Prostate gland (tissue), 2 donors: ENCODE data around the gene TP63. TPM values are rescaled to one million over a fixed set of nuclear protein-coding genes. Genes with fewer than 3 reads are reported as not detected.

Experiments
- DNase-seq: peaks from one replicate; pipeline ENCODE4 v3.0.0-alpha.2; 2019; ENCODE audit warnings: low spot score
- H3K27ac ChIP-seq, 2 donors: fragments of 200-600 bp; sonication (generic); 2 replicates each; pipeline ENCODE4 v1.5.1; 2017 to 2019
- H3K27me3 ChIP-seq: fragments of 200-600 bp; sonication (generic); replicated peaks from 2 replicates; pipeline ENCODE4 v1.5.1; 2019; ENCODE audit not compliant: insufficient read depth
- H3K36me3 ChIP-seq, 2 donors: fragments of 200-600 bp; sonication (generic); 1 replicate in 1 of 2; 2 replicates in 1 of 2; pipeline versions ENCODE4 v1.5.1 to v1.8.1; 2017 to 2019
- H3K4me1 ChIP-seq: fragments of 200-600 bp; sonication (generic); replicated peaks from 2 replicates; pipeline ENCODE4 v1.5.1; 2019
- H3K4me3 ChIP-seq, 2 donors: fragments of 200-600 bp; sonication (generic); 2 replicates each; pipeline ENCODE4 v1.5.1; 2017 to 2019
- H3K9me3 ChIP-seq: fragments of 200-600 bp; sonication (generic); 2 replicates; pipeline ENCODE4 v1.5.1; 2017
- CTCF ChIP-seq, 4 experiments: fragments of 200-600 bp in 2 of 4; fragments of 450-650 bp in 2 of 4; sonication (generic) in 2 of 4; IDR thresholded peaks; 1 replicate in 3 of 4; 2 replicates in 1 of 4; pipeline ENCODE4 v1.5.1; 2016 to 2019; ENCODE audit warnings: antibody characterized with exemption in 4 of 4, mild to moderate bottlenecking in 2 of 4, moderate library complexity in 2 of 4
- POLR2A ChIP-seq: fragments of 450-650 bp; IDR thresholded peaks from one replicate; pipeline ENCODE4 v1.6.1; 2016; ENCODE audit warnings: antibody characterized with exemption, mild to moderate bottlenecking
- POLR2AphosphoS5 ChIP-seq: sonication (generic); formaldehyde crosslinking; IDR thresholded peaks from one replicate; pipeline ENCODE4 v1.6.1; 2017; ENCODE audit warnings: antibody characterized with exemption
- WGBS: methylation state at CpG from one replicate; pipeline ENCODE4 v1.1.5; 2018; 5-methylcytosine and 5-hydroxymethylcytosine counted together
- intact Hi-C: fragments of 100-400 bp; cut with DNase I; formaldehyde crosslinking; loops from one replicate; pipeline ENCODE4 v1.14.2; 2022
- total RNA-seq, 2 donors: library from RNA; depleted of rRNA; stranded (reverse); fragments of >200 nt; gene quantifications; one replicate each; pipeline ENCODE4 v1.1.0, GENCODE V29; 2016

The TP63 gene
- total RNA-seq, 2 donors from 2014 or later = 39.9 to 67.5 TPM

- Histone ChIP-seq H3K27ac (no peak overlapping the region), H3K4me1 (no peaks in the 10 kb centered on the region), H3K36me3 (no peaks in the 10 kb centered on the region), H3K27me3 (no peaks in the 10 kb centered on the region), H3K9me3 (no peaks in the 10 kb centered on the region), H3K4me3 (no peak overlapping the region)
- DNase-seq = no peak
- intact Hi-C loops = no loop called here
- TF ChIP-seq POLR2AphosphoS5 (no peak), POLR2A (no peak), CTCF (IDR thresholded peaks at IDR 0.05) (no peak)
Measured at GRCh38 chr3:189680723-189681122, 49.5 kb downstream of the TP63 start.

GRCh38 chr3:189683546-189684255 lies 52.5 kb downstream of the TP63 start:
- no peak overlapping the region for H3K27ac ChIP-seq
- no peak overlapping the region for H3K4me3 ChIP-seq
- no peaks in the 10 kb centered on the region for H3K27me3 ChIP-seq
- no peak for DNase-seq
- intact Hi-C loops = no loop called here
- H3K36me3 ChIP-seq = no peaks in the 10 kb centered on the region
- no peaks in the 10 kb centered on the region for H3K9me3 ChIP-seq
- no peak for TF ChIP-seq CTCF (IDR thresholded peaks at IDR 0.05)
- TF ChIP-seq POLR2A = no peak
- TF ChIP-seq POLR2AphosphoS5 = no peak
- H3K4me1 ChIP-seq = no peaks in the 10 kb centered on the region
- 85% methylated on average over 3 of the region's 3 CpGs for WGBS

- intact Hi-C loops = no loop called here
- H3K4me3 ChIP-seq = no peak overlapping the region
- 94% methylated on average over 2 of the region's 2 CpGs for WGBS
- no peaks in the 10 kb centered on the region for H3K36me3 ChIP-seq
- DNase-seq = no peak
- H3K4me1 ChIP-seq = no peaks in the 10 kb centered on the region
- no peak overlapping the region for H3K27ac ChIP-seq
- H3K9me3 ChIP-seq = no peaks in the 10 kb centered on the region
- H3K27me3 ChIP-seq = no peaks in the 10 kb centered on the region
- TF ChIP-seq POLR2AphosphoS5 = no peak
- TF ChIP-seq POLR2A = no peak
- no peak for TF ChIP-seq CTCF (IDR thresholded peaks at IDR 0.05)
Measured at GRCh38 chr3:189684317-189684716, 53.1 kb downstream of the TP63 start.

GRCh38 chr3:189685291-189685690 lies 54.1 kb downstream of the TP63 start:
- H3K4me1 ChIP-seq = no peaks in the 10 kb centered on the region
- H3K27me3 ChIP-seq = no peaks in the 10 kb centered on the region
- no peaks in the 10 kb centered on the region for H3K9me3 ChIP-seq
- no peak for DNase-seq
- H3K4me3 ChIP-seq = no peak overlapping the region
- no peak overlapping the region for H3K27ac ChIP-seq
- H3K36me3 ChIP-seq = no peaks in the 10 kb centered on the region
- WGBS = 72% methylated on average over 1 of the region's 1 CpG
- intact Hi-C loops = no loop called here
- TF ChIP-seq POLR2AphosphoS5 = no peak
- TF ChIP-seq CTCF (IDR thresholded peaks at IDR 0.05) = no peak
- TF ChIP-seq POLR2A = no peak

GRCh38 chr3:189685860-189686259 lies 54.7 kb downstream of the TP63 start:
- intact Hi-C loops = no loop called here
- TF ChIP-seq CTCF (IDR thresholded peaks at IDR 0.05) (no peak), POLR2A (no peak), POLR2AphosphoS5 (no peak)
- no peaks in the 10 kb centered on the region for H3K4me1 ChIP-seq
- WGBS = 26% methylated on average over 2 of the region's 2 CpGs
- H3K9me3 ChIP-seq = no peaks in the 10 kb centered on the region
- no peak for DNase-seq
- H3K27me3 ChIP-seq = no peaks in the 10 kb centered on the region
- H3K4me3 ChIP-seq = no peak overlapping the region
- no peaks in the 10 kb centered on the region for H3K36me3 ChIP-seq
- no peak overlapping the region for H3K27ac ChIP-seq
